Neutrophil (primary cell): Measurements from ENCODE around the gene RPTOR.

Source experiments
- H3K27ac ChIP-seq: fragments of 200-600 bp; sonication (generic); 2 replicates; pipeline ENCODE4 v1.5.1; 2016; ENCODE audit warnings: mild to moderate bottlenecking, moderate library complexity
- H3K27me3 ChIP-seq: fragments of 200-600 bp; sonication (generic); 2 replicates; pipeline ENCODE4 v1.6.0; 2016; ENCODE audit warnings: mild to moderate bottlenecking
- H3K36me3 ChIP-seq: fragments of 200-600 bp; sonication (generic); 2 replicates; pipeline ENCODE4 v1.5.1; 2017
- H3K4me1 ChIP-seq, 2 experiments: fragments of 200-600 bp in 1 of 2; sonication (generic) in 1 of 2; 1 replicate in 1 of 2; 2 replicates in 1 of 2; pipeline versions ENCODE4 v1.5.1 to v1.6.1; 2013 to 2016; ENCODE audit warnings: low read depth in 1 of 2, low read length in 1 of 2, mild to moderate bottlenecking in 1 of 2, moderate library complexity in 1 of 2; ENCODE audit not compliant: control insufficient read depth in 1 of 2, insufficient read depth in 1 of 2
- H3K4me3 ChIP-seq, 2 experiments: fragments of 200-600 bp in 1 of 2; sonication (generic) in 1 of 2; 1 replicate in 1 of 2; 2 replicates in 1 of 2; pipeline ENCODE4 v1.5.1; 2013 to 2016; ENCODE audit warnings: low read depth in 1 of 2, low read length in 1 of 2, mild to moderate bottlenecking in 1 of 2, moderate library complexity in 1 of 2
- H3K9me3 ChIP-seq: fragments of 200-600 bp; sonication (generic); 2 replicates; pipeline ENCODE4 v1.5.1; 2016
- CTCF ChIP-seq: fragments of 200-600 bp; sonication (generic); IDR thresholded peaks from 2 replicates; pipeline ENCODE4 v1.5.1; 2016; ENCODE audit warnings: antibody characterized with exemption

RPTOR gene

DNA sequence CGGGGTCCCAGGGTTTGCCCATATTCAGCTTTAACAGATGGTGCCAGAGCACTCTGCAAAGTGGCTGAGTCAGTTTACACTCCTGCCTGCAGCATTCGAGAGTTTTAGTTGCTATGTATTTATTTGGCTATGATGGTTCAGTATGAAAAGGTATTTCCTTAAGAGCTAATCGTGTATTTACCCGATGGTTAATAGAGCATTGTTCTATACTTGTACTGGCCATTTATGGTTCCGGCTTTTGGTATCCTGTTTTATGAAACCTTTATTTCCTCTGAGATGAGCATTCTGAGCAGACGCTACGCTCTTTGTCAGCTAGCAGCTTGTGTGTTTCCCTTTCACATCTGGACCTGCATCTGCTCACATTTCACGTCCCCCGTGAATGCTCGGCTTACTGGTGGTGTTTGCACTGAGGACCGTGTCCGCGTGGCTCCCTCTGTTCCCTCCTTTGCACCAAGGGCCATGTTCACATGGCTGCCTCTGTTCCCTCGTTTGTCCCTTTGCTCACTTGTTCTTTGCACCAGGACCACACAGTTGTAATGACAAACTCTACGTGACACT lies 297.9 kb downstream of the RPTOR start:
- Histone ChIP-seq H3K27me3 (no peaks in the 10 kb centered on the region), H3K9me3 (no peaks in the 10 kb centered on the region), H3K4me1 (no peaks in the 10 kb centered on the region), H3K4me3 (no peak overlapping the region), H3K27ac (no peak overlapping the region), H3K36me3 (peaks cover 4% of the 10 kb centered on the region)
- TF ChIP-seq CTCF, result no peak

- TF ChIP-seq CTCF, result no peak
- Histone ChIP-seq H3K4me3 (no peak overlapping the region), H3K36me3 (peaks cover 4% of the 10 kb centered on the region)
Observed at GRCh38 chr17:80843741-80844156, 299.1 kb downstream of the RPTOR start.

DNA sequence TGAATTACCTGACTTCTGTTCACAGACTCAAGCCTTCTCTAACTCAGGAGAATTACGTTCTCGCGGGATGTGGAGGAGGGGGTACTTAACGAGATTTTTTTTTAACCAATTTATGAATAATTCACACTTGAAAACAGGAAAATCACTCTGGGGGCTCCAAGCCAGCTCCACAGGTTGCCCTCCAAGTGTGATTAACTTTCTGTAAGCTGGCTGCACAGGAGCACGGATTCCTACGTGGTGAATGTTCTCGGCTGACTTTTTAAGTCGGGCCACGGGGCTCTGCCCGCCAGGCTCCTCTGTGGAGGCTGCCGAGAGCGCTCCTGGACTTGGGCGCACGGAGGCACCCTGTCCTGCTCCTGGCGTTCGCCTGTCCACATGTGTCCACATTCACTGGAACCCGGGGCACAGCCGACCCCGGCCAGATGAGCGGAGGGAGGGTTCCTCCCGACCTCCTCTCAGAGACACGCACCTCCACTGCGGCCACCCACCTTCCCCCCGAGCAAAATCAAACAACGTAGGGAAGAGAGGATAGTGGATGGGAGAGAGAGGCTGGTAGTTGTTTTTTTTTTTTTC lies 299.9 kb downstream of the RPTOR start:
- H3K27me3 ChIP-seq, result no peaks in the 10 kb centered on the region
- no peaks in the 10 kb centered on the region for H3K4me1 ChIP-seq
- H3K4me3 ChIP-seq, result no peak overlapping the region
- no peaks in the 10 kb centered on the region for H3K9me3 ChIP-seq
- no peak overlapping the region for H3K27ac ChIP-seq
- peaks cover 4% of the 10 kb centered on the region for H3K36me3 ChIP-seq
- TF ChIP-seq CTCF, result no peak

More at GRCh38 chr17:80843741-80844156, 299.1 kb downstream of the RPTOR start:
- Histone ChIP-seq H3K4me1 (no peaks in the 10 kb centered on the region), H3K9me3 (no peaks in the 10 kb centered on the region), H3K27me3 (no peaks in the 10 kb centered on the region), H3K27ac (no peak overlapping the region)

DNA sequence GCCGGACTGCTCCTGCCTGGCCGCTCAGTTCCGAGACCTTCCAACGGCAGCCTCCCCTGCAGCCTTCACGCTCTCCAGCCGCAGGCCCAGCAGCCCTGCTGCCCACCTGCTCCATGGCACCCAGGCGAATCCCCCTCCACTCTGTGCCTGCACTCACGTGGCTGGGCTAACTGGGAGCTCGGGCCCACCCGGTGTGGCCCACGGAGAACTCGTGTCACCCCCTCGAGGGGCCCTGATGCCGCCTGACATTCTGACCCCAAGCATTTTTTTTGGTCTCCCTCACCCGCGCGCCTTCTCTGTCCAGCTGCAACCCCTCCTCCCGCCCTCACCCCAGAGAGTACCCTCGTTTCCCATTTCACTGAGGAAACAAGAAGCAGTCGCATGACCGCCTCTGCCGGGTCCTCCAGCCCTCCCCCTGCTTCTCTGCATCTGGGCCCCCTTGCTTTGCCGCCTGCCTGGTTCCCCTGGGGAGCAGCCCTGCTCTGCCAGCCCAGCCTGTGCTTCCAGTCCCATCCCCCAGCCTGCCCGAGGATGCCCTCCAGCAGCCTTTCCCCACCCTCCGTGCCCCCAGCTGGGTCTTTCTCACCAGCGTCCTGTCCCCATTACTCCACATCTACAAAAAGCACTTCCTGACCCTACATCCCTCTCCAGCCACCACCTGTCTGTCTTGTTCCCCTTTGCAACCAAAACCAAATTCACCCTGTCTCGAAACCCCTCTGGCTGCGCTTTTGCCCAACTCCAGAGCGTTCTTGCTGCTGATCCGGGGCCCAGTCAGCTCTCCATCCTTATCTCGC lies 300.6 kb downstream of the RPTOR start:
- Histone ChIP-seq H3K4me3 (no peak overlapping the region), H3K36me3 (peaks cover 4% of the 10 kb centered on the region), H3K27ac (no peak overlapping the region), H3K4me1 (no peaks in the 10 kb centered on the region), H3K9me3 (no peaks in the 10 kb centered on the region), H3K27me3 (no peaks in the 10 kb centered on the region)
- no peak for TF ChIP-seq CTCF

DNA sequence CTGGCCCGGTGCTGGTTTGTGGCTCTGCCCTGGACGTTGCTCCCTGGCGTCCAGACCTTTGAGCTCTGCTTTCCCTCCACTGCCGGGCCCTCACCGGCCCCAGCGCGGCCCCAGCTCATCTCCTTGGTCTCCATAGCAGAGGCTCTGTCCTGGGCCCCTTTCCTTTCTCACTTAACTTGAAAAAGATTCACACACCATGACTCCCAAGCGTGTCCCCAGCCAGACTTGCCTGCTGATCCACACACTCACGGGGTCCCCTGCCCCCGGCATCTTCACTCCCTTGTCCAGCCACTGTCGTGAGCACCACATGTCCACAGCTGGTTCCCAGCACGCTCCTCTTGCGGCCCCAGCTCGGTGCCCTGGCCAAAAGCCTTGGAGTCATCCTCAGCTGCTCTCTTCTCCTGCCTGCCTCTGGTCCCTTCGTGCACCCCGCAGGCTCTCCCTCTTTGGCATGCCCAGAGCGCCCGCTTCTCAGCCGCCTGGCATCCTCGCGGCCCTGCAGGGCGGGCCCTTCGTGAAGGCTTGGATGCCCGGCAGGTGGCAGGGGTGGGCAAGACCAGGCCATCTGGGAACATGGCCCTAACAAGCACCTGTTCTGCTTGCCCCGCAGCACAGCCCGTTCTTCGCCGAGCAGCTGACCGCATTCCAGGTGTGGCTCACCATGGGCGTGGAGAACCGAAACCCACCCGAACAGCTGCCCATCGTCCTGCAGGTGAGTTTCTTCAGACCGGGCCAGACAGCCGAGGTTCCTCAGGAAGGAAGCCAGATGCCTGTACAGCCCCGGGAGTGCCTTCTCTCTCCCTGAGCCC lies 301.4 kb downstream of the RPTOR start:
- TF ChIP-seq CTCF, result no peak
- no peaks in the 10 kb centered on the region for H3K4me1 ChIP-seq
- H3K9me3 ChIP-seq, result no peaks in the 10 kb centered on the region
- H3K27me3 ChIP-seq, result no peaks in the 10 kb centered on the region
- no peak overlapping the region for H3K4me3 ChIP-seq
- peaks cover 4% of the 10 kb centered on the region for H3K36me3 ChIP-seq
- H3K27ac ChIP-seq, result no peak overlapping the region
